ENCODE results near the gene GRK7. TPM values are rescaled to one million over a fixed set of nuclear protein-coding genes. Genes with fewer than 3 reads are reported as not detected.

The GRK7 gene
- total and polyA plus RNA-seq, 4 donors: 0.20 to 0.22 (median 0.21) TPM; not detected in 1

DNA sequence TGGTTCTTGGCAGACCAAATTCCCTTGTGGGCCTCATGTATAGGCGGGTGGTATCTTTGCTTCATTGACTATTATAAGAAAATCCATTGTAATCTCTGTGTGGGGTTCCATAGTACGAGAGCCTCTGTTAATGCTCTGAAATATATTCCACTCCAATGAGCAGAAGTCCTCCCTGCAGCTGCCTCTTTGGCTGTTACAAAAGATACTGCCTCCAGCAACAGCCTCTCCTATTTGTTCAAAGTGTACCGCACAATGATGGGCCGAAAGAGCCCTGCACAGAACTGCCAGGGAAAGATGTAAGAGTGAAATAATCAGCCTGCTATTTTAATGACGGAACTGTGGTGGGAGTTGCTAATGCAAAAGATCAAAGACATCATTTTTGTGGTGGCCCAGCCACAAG, 48.9 kb downstream of the GRK7 start:
- peak in 2 of 6 donors; percentile 37 to 93 for DNase-seq (ENCODE audit: low read depth in 4 of 6, low spot score in 6 of 6)
- H3K4me1 ChIP-seq (ENCODE audit: control insufficient read depth, insufficient read depth, low read length): no peaks in the 10 kb centered on the region
- no peak overlapping the region for H3K4me3 ChIP-seq (ENCODE audit: low read depth, low read length)
- H3K27me3 ChIP-seq (ENCODE audit: control insufficient read depth, insufficient read depth, low read length): no peaks in the 10 kb centered on the region
- 22% methylated on average over 3 of the region's 5 CpGs for WGBS (ENCODE audit: insufficient coverage)
- no peaks in the 10 kb centered on the region for H3K36me3 ChIP-seq (ENCODE audit: control insufficient read depth, insufficient read depth, low read length)
- no peak overlapping the region for H3K27ac ChIP-seq (ENCODE audit: low read depth, low read length)
- H3K9me3 ChIP-seq (ENCODE audit: control insufficient read depth, insufficient read depth, low read length): no peaks in the 10 kb centered on the region

DNA sequence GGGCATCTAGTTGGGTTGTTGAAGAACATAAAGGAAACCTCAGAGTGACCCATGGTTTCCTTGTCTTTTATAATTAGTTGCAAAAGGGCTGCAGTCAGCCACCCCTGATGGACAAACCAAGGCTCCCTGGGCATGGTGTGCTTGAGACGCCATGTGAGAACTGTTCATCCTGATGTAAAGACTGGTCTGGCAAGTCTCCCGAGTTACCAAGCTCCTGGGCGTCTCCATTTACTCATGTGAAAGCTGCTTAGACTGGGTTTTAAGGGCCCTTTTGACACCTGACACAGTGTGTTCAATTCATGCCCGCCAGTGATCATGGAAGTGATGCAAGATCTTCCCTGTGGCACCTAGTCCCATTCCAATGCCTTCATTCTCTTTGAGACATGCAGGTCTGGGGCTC, 49.4 kb downstream of the GRK7 start:
- Histone ChIP-seq H3K36me3 (ENCODE audit: control insufficient read depth, insufficient read depth, low read length) (no peaks in the 10 kb centered on the region), H3K9me3 (ENCODE audit: control insufficient read depth, insufficient read depth, low read length) (no peaks in the 10 kb centered on the region), H3K4me3 (ENCODE audit: low read depth, low read length) (no peak overlapping the region), H3K27me3 (ENCODE audit: control insufficient read depth, insufficient read depth, low read length) (no peaks in the 10 kb centered on the region), H3K4me1 (ENCODE audit: control insufficient read depth, insufficient read depth, low read length) (no peaks in the 10 kb centered on the region), H3K27ac (ENCODE audit: low read depth, low read length) (no peak overlapping the region)
- no peak for DNase-seq (ENCODE audit: low read depth in 4 of 6, low spot score in 6 of 6)
- WGBS (ENCODE audit: insufficient coverage): 69% methylated on average over 4 of the region's 4 CpGs

Small RNAs within 50 kb of the gene (small RNA-seq; reads per million reads assigned to genes)
- gene AC112771.1 (ENCODE audit: low replicate concordance): not detected

Other genes starting within 250 kb of the GRK7 start
- 100 to 1,000 TPM in 1 of 2 donors, 10 to 100 TPM in 1; 37.5 to 148 TPM for gene RNF7, start 25.1 kb upstream of the GRK7 start, total RNA-seq
- gene RNF7, start 25.1 kb upstream of the GRK7 start, polyA plus RNA-seq (ENCODE audit: insufficient read length in 2 of 2): 100 to 1,000 TPM; 108 to 111 TPM
- gene ATP1B3, start 113.2 kb downstream of the GRK7 start, total RNA-seq: 100 to 1,000 TPM; 106 to 204 TPM
- gene ATP1B3, start 113.2 kb downstream of the GRK7 start, polyA plus RNA-seq (ENCODE audit: insufficient read length in 2 of 2): 100 to 1,000 TPM; 185 to 291 TPM

Measured in spinal cord (tissue), 10 donors.